Progenitor cell of endocrine pancreas (in vitro differentiated cells): ENCODE data around the gene CHCHD1. TPM values are rescaled to one million over a fixed set of nuclear protein-coding genes. Genes with fewer than 3 reads are reported as not detected.
A peak's percentile ranks its signal among the peaks of the same experiment; 100 is the strongest.

ENCODE experiments used
- DNase-seq: peaks from one replicate; pipeline ENCODE4 v3.0.0; 2021; ENCODE audit warnings: low spot score; ENCODE audit not compliant: unreplicated experiment
- H3K27ac Mint-ChIP-seq: 2 replicates; pipeline ENCODE4 v1.8.0; 2021; ENCODE audit warnings: mild to moderate bottlenecking, moderate library complexity, mixed read lengths
- H3K27me3 Mint-ChIP-seq: 2 replicates; pipeline ENCODE4 v1.8.0; 2021; ENCODE audit warnings: mixed read lengths
- H3K36me3 Mint-ChIP-seq: 2 replicates; pipeline ENCODE4 v1.8.0; 2022; ENCODE audit warnings: mixed read lengths; ENCODE audit not compliant: insufficient read depth
- H3K4me1 Mint-ChIP-seq: 2 replicates; pipeline ENCODE4 v1.8.0; 2021; ENCODE audit warnings: low read depth, mixed read lengths
- H3K4me3 Mint-ChIP-seq: 2 replicates; pipeline ENCODE4 v1.8.0; 2021; ENCODE audit warnings: low read depth, mild to moderate bottlenecking, moderate library complexity, mixed read lengths
- H3K9me3 Mint-ChIP-seq: 2 replicates; pipeline ENCODE4 v1.8.0; 2021; ENCODE audit warnings: low read depth, mixed read lengths
- CTCF ChIP-seq: fragments of 200-600 bp; sonication (generic); IDR thresholded peaks from one replicate; pipeline ENCODE4 v1.5.0; 2021; ENCODE audit warnings: antibody characterized with exemption, mild to moderate bottlenecking; ENCODE audit not compliant: unreplicated experiment
- total RNA-seq: library from RNA; stranded (reverse); gene quantifications from 2 replicates; pipeline ENCODE4 v1.2.1, GENCODE V29; 2021

Gene CHCHD1
- total RNA-seq, 1 donor from 2014 or later: 38.8 TPM

GRCh38 chr10:73771722-73772280, 10.0 kb upstream of the CHCHD1 start:
- peaks cover 20% of the 10 kb centered on the region for H3K4me1 Mint-ChIP-seq
- peak overlapping the region; percentile 88 for H3K4me3 Mint-ChIP-seq
- DNase-seq: peak; percentile 79
- TF ChIP-seq CTCF: no peak
- no peaks in the 10 kb centered on the region for H3K27me3 Mint-ChIP-seq
- no peaks in the 10 kb centered on the region for H3K9me3 Mint-ChIP-seq
- H3K36me3 Mint-ChIP-seq: peaks cover 29% of the 10 kb centered on the region
- H3K27ac Mint-ChIP-seq: peak overlapping the region; percentile 95

- no peaks in the 10 kb centered on the region for H3K27me3 Mint-ChIP-seq
- H3K36me3 Mint-ChIP-seq: peaks cover 30% of the 10 kb centered on the region
- peaks cover 20% of the 10 kb centered on the region for H3K4me1 Mint-ChIP-seq
- peak overlapping the region; percentile 95 for H3K27ac Mint-ChIP-seq
- H3K9me3 Mint-ChIP-seq: no peaks in the 10 kb centered on the region
- no peak for TF ChIP-seq CTCF
- H3K4me3 Mint-ChIP-seq: peak overlapping the region; percentile 88
- peak; percentile 48 for DNase-seq
Observed at GRCh38 chr10:73772281-73773151, 9.3 kb upstream of the CHCHD1 start.

GRCh38 chr10:73773152-73773879, 8.5 kb upstream of the CHCHD1 start:
- no peak for TF ChIP-seq CTCF
- DNase-seq: no peak
- H3K4me1 Mint-ChIP-seq: peaks cover 20% of the 10 kb centered on the region
- H3K4me3 Mint-ChIP-seq: peak overlapping the region; percentile 88
- no peaks in the 10 kb centered on the region for H3K27me3 Mint-ChIP-seq
- no peaks in the 10 kb centered on the region for H3K9me3 Mint-ChIP-seq
- H3K36me3 Mint-ChIP-seq: peaks cover 27% of the 10 kb centered on the region
- H3K27ac Mint-ChIP-seq: peak overlapping the region; percentile 95

GRCh38 chr10:73774637-73775036, 7.2 kb upstream of the CHCHD1 start:
- TF ChIP-seq CTCF: no peak
- peak overlapping the region; percentile 28 for H3K4me3 Mint-ChIP-seq
- no peak for DNase-seq
- H3K9me3 Mint-ChIP-seq: no peaks in the 10 kb centered on the region
- peaks cover 20% of the 10 kb centered on the region for H3K4me1 Mint-ChIP-seq
- no peaks in the 10 kb centered on the region for H3K27me3 Mint-ChIP-seq
- no peak overlapping the region for H3K27ac Mint-ChIP-seq
- peaks cover 19% of the 10 kb centered on the region for H3K36me3 Mint-ChIP-seq

GRCh38 chr10:73779018-73779417, 2.8 kb upstream of the CHCHD1 start:
- Mint-ChIP-seq H3K36me3 (peaks cover 12% of the 10 kb centered on the region), H3K4me1 (peaks cover 33% of the 10 kb centered on the region), H3K9me3 (no peaks in the 10 kb centered on the region), H3K27ac (no peak overlapping the region), H3K27me3 (no peaks in the 10 kb centered on the region), H3K4me3 (no peak overlapping the region)
- DNase-seq: no peak
- TF ChIP-seq CTCF: no peak
